Parathyroid adenoma (tissue), 2 donors: ENCODE measurements around the gene C15orf39.

Experiments
- H2AFZ ChIP-seq: fragments of 300-600 bp; sonication (generic); one replicate; pipeline ENCODE4 v1.7.0; 2017; ENCODE audit warnings: antibody characterized with exemption, mild to moderate bottlenecking
- H3K27ac ChIP-seq: fragments of 300-600 bp; sonication (generic); one replicate; pipeline ENCODE4 v1.7.0; 2017
- H3K27me3 ChIP-seq: fragments of 300-600 bp; sonication (generic); one replicate; pipeline ENCODE4 v1.7.0; 2017; ENCODE audit warnings: low read length; ENCODE audit not compliant: control insufficient read depth, insufficient read depth
- H3K36me3 ChIP-seq: fragments of 300-600 bp; sonication (generic); one replicate; pipeline ENCODE4 v1.7.0; 2017; ENCODE audit warnings: low read length; ENCODE audit not compliant: control insufficient read depth, insufficient read depth
- H3K4me1 ChIP-seq: fragments of 300-600 bp; sonication (generic); one replicate; pipeline ENCODE4 v1.7.0; 2017; ENCODE audit warnings: control low read depth
- H3K4me2 ChIP-seq: fragments of 300-600 bp; sonication (generic); one replicate; pipeline ENCODE4 v1.7.0; 2017; ENCODE audit warnings: low read length
- H3K4me3 ChIP-seq: fragments of 300-600 bp; sonication (generic); one replicate; pipeline ENCODE4 v1.7.0; 2017; ENCODE audit warnings: low read depth, low read length
- H3K79me2 ChIP-seq: fragments of 300-600 bp; sonication (generic); one replicate; pipeline ENCODE4 v1.7.0; 2017; ENCODE audit warnings: control low read depth
- H3K9ac ChIP-seq: fragments of 300-600 bp; sonication (generic); one replicate; pipeline ENCODE4 v1.7.0; 2017; ENCODE audit warnings: mild to moderate bottlenecking
- H3K9me3 ChIP-seq: fragments of 300-600 bp; sonication (generic); one replicate; pipeline ENCODE4 v1.7.0; 2017; ENCODE audit warnings: low read length; ENCODE audit not compliant: control insufficient read depth
- CTCF ChIP-seq: fragments of 300-600 bp; sonication (generic); IDR thresholded peaks from one replicate; pipeline ENCODE4 v1.7.0; 2017; ENCODE audit warnings: antibody characterized with exemption, mild to moderate bottlenecking
- donor health status: primary hyperparathyroidism.

C15orf39 gene

GRCh38 chr15:75205064-75205395 is 3.3 kb downstream of the C15orf39 start:
- H3K27me3 ChIP-seq = no peaks in the 10 kb centered on the region
- no peak overlapping the region for H2AFZ ChIP-seq
- no peak overlapping the region for H3K27ac ChIP-seq
- H3K4me1 ChIP-seq = peaks cover 11% of the 10 kb centered on the region
- H3K36me3 ChIP-seq = no peaks in the 10 kb centered on the region
- H3K9me3 ChIP-seq = no peaks in the 10 kb centered on the region
- H3K4me2 ChIP-seq = no peak overlapping the region
- H3K79me2 ChIP-seq = peaks cover 49% of the 10 kb centered on the region
- H3K9ac ChIP-seq = no peak overlapping the region
- H3K4me3 ChIP-seq = peak overlapping the region; percentile 91
- TF ChIP-seq CTCF = no peak

GRCh38 chr15:75206006-75206405 is 4.3 kb downstream of the C15orf39 start:
- peaks cover 5% of the 10 kb centered on the region for H3K4me1 ChIP-seq
- no peaks in the 10 kb centered on the region for H3K36me3 ChIP-seq

GRCh38 chr15:75206803-75207617 is 5.3 kb downstream of the C15orf39 start:
- peaks cover 4% of the 10 kb centered on the region for H3K4me1 ChIP-seq
- H3K9ac ChIP-seq = no peak overlapping the region
- H3K27me3 ChIP-seq = no peaks in the 10 kb centered on the region
- no peaks in the 10 kb centered on the region for H3K36me3 ChIP-seq
- H3K79me2 ChIP-seq = peaks cover 59% of the 10 kb centered on the region
- no peak for TF ChIP-seq CTCF
- H3K4me3 ChIP-seq = no peak overlapping the region
- H3K27ac ChIP-seq = no peak overlapping the region
- H3K4me2 ChIP-seq = no peak overlapping the region
- no peaks in the 10 kb centered on the region for H3K9me3 ChIP-seq
- H2AFZ ChIP-seq = no peak overlapping the region

More at GRCh38 chr15:75206006-75206405, 4.3 kb downstream of the C15orf39 start:
- no peaks in the 10 kb centered on the region for H3K9me3 ChIP-seq
- no peak overlapping the region for H3K27ac ChIP-seq
- no peaks in the 10 kb centered on the region for H3K27me3 ChIP-seq
- H2AFZ ChIP-seq = no peak overlapping the region
- peaks cover 59% of the 10 kb centered on the region for H3K79me2 ChIP-seq
- no peak for TF ChIP-seq CTCF
- no peak overlapping the region for H3K4me2 ChIP-seq
- no peak overlapping the region for H3K4me3 ChIP-seq
- no peak overlapping the region for H3K9ac ChIP-seq

- Histone ChIP-seq H3K9me3 (no peaks in the 10 kb centered on the region), H3K27ac (no peak overlapping the region), H3K4me2 (no peak overlapping the region), H2AFZ (no peak overlapping the region), H3K36me3 (no peaks in the 10 kb centered on the region), H3K4me3 (no peak overlapping the region), H3K79me2 (peaks cover 59% of the 10 kb centered on the region), H3K4me1 (peaks cover 4% of the 10 kb centered on the region), H3K9ac (no peak overlapping the region), H3K27me3 (no peaks in the 10 kb centered on the region)
- TF ChIP-seq CTCF = no peak
Measured at GRCh38 chr15:75207618-75208500, 6.2 kb downstream of the C15orf39 start.
